Measurements from ENCODE around the gene UFM1.

DNA sequence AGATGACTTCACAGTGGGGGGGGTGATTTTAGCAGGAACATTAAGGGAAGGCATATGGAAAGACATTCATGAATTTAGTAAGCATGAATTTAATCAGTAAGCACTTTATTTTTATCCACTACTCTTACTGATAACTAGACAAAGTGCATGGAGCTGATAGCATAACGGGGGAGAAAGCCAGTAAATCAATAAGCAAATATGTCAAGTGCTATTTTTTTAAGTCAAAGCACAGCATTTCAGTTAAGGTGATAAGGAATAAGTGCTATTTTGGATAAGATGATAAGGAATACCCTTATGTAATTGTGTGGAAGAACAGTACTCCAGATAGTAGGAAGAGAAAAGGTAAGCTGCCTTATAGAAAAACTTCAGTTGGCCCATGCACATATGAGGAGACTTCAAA, 19.4 kb downstream of the UFM1 start:
- TF ChIP-seq, protein P1, sequence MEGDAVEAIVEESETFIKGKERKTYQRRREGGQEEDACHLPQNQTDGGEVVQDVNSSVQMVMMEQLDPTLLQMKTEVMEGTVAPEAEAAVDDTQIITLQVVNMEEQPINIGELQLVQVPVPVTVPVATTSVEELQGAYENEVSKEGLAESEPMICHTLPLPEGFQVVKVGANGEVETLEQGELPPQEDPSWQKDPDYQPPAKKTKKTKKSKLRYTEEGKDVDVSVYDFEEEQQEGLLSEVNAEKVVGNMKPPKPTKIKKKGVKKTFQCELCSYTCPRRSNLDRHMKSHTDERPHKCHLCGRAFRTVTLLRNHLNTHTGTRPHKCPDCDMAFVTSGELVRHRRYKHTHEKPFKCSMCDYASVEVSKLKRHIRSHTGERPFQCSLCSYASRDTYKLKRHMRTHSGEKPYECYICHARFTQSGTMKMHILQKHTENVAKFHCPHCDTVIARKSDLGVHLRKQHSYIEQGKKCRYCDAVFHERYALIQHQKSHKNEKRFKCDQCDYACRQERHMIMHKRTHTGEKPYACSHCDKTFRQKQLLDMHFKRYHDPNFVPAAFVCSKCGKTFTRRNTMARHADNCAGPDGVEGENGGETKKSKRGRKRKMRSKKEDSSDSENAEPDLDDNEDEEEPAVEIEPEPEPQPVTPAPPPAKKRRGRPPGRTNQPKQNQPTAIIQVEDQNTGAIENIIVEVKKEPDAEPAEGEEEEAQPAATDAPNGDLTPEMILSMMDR (IDR thresholded peaks at IDR 0.05; ENCODE audit: poor library complexity): no peak
- TF ChIP-seq EZH2 (IDR thresholded peaks at IDR 0.05; ENCODE audit: borderline replicate concordance) (no peak), EZH2phosphoT487 (IDR thresholded peaks at IDR 0.05; ENCODE audit: low read depth, severe bottlenecking, unreplicated experiment) (no peak)
